Brain microvascular endothelial cell (primary cell): ENCODE results near the gene LAMC1.
A peak's percentile ranks its signal among the peaks of the same experiment; 100 is the strongest.

Experiments
- DNase-seq: peaks from one replicate; pipeline ENCODE4 v3.0.0-alpha.2; 2020
- H3K27ac ChIP-seq: fragments of 250-450 bp; sonication (Bioruptor Pico); 2 replicates; pipeline ENCODE4 v1.5.1; 2020; ENCODE audit warnings: mild to moderate bottlenecking, moderate library complexity
- H3K27me3 ChIP-seq: fragments of 250-450 bp; sonication (Bioruptor Pico); replicated peaks from 2 replicates; pipeline ENCODE4 v1.5.1; 2020; ENCODE audit warnings: mild to moderate bottlenecking
- H3K36me3 ChIP-seq: fragments of 250-450 bp; sonication (Bioruptor Pico); replicated peaks from 2 replicates; pipeline ENCODE4 v1.5.1; 2020; ENCODE audit warnings: mild to moderate bottlenecking
- H3K4me3 ChIP-seq: 2 replicates; pipeline ENCODE4 v1.5.1; 2011; ENCODE audit warnings: low read depth, mild to moderate bottlenecking, control low read depth, low read length, moderate library complexity
- in situ Hi-C: cut with HindIII; loops from 2 replicates; pipeline ENCODE4 v1.10.0; 2017; ENCODE audit warnings: low sequenced_read_pairs, low pct_ligation_motif_present
- TF ChIP-seq, protein P1 (sequence below): IDR thresholded peaks from 2 replicates; pipeline ENCODE4 v1.5.1; 2011; ENCODE audit warnings: low read depth, mild to moderate bottlenecking, moderate library complexity, low read length, control low read depth, inconsistent platforms; ENCODE audit errors: missing control alignments

Gene LAMC1

DNA sequence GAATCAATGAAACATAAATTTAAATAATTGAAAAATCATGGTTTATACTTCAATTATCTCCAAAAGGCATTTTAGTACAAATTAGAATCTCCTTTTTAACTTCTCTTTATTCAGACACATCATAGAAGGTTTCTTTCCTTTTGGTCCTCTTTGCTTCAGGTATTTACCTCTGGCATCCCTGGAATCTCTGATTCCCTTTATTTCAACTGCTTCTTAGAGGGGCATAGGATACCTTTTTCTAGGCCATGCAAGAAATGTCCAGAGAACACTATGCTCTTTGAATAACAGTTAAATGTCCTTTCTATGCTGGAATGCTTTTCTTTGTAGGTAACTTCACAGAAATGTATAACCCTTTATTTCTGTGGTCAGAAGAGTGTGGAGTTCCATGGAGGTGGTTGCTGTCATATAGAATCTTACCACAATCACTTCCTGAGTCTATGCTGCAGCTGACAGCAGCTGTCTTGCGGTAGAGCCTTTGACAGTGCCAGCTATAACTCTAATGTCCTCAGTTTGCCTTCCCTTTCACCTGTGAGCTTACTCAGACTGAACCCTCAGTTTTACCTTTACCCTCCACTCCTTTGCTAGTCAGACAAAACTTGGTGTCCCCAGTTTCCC is 171.4 kb downstream of the LAMC1 start:
- H3K4me3 ChIP-seq = no peak overlapping the region
- H3K27ac ChIP-seq = peak overlapping the region; percentile 14
- in situ Hi-C loops = no loop called here

GRCh38 chr1:183195142-183195574 is 171.9 kb downstream of the LAMC1 start:
- H3K36me3 ChIP-seq = no peaks in the 10 kb centered on the region
- in situ Hi-C loops = no loop called here
- TF ChIP-seq, protein P1, sequence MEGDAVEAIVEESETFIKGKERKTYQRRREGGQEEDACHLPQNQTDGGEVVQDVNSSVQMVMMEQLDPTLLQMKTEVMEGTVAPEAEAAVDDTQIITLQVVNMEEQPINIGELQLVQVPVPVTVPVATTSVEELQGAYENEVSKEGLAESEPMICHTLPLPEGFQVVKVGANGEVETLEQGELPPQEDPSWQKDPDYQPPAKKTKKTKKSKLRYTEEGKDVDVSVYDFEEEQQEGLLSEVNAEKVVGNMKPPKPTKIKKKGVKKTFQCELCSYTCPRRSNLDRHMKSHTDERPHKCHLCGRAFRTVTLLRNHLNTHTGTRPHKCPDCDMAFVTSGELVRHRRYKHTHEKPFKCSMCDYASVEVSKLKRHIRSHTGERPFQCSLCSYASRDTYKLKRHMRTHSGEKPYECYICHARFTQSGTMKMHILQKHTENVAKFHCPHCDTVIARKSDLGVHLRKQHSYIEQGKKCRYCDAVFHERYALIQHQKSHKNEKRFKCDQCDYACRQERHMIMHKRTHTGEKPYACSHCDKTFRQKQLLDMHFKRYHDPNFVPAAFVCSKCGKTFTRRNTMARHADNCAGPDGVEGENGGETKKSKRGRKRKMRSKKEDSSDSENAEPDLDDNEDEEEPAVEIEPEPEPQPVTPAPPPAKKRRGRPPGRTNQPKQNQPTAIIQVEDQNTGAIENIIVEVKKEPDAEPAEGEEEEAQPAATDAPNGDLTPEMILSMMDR = no peak
- peak; percentile 49 for DNase-seq
- H3K4me3 ChIP-seq = no peak overlapping the region
- H3K27me3 ChIP-seq = no peaks in the 10 kb centered on the region
- H3K27ac ChIP-seq = peak overlapping the region; percentile 14

More for the DNA sequence above, 171.4 kb downstream of the LAMC1 start:
- no peaks in the 10 kb centered on the region for H3K36me3 ChIP-seq
- no peaks in the 10 kb centered on the region for H3K27me3 ChIP-seq
- DNase-seq = no peak
- TF ChIP-seq, protein P1 = no peak
